GM12873 (cell line): ENCODE measurements around the gene BATF.
A peak's percentile ranks its signal among the peaks of the same experiment; 100 is the strongest.

Source experiments
- TF ChIP-seq, protein P1 (sequence below): IDR thresholded peaks from 2 replicates; pipeline ENCODE4 v1.5.1; 2012; ENCODE audit warnings: low read depth, mild to moderate bottlenecking, moderate library complexity, low read length, control low read depth; ENCODE audit not compliant: insufficient read depth; ENCODE audit errors: missing control alignments

The BATF gene

DNA sequence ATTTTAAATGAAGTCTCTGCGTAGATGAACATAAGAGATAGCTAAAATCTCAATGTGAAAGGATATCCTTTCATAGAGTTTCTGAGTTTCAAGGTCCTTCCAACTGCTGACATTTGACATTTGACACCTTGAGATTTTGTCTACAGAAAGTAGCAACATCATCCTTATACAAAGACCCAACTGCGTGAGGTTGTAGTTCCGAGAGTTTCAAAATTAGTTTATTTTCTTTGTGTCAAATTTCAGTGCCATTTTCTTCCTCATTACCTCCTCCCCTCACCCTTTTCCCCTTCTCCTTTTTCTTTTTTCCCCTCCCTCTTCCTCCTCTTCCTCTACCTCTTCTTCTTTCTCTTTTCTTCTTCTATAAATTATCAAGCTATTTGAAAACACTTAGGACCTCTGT, 26.9 kb upstream of the BATF start:
- TF ChIP-seq, protein P1, sequence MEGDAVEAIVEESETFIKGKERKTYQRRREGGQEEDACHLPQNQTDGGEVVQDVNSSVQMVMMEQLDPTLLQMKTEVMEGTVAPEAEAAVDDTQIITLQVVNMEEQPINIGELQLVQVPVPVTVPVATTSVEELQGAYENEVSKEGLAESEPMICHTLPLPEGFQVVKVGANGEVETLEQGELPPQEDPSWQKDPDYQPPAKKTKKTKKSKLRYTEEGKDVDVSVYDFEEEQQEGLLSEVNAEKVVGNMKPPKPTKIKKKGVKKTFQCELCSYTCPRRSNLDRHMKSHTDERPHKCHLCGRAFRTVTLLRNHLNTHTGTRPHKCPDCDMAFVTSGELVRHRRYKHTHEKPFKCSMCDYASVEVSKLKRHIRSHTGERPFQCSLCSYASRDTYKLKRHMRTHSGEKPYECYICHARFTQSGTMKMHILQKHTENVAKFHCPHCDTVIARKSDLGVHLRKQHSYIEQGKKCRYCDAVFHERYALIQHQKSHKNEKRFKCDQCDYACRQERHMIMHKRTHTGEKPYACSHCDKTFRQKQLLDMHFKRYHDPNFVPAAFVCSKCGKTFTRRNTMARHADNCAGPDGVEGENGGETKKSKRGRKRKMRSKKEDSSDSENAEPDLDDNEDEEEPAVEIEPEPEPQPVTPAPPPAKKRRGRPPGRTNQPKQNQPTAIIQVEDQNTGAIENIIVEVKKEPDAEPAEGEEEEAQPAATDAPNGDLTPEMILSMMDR, result no peak

DNA sequence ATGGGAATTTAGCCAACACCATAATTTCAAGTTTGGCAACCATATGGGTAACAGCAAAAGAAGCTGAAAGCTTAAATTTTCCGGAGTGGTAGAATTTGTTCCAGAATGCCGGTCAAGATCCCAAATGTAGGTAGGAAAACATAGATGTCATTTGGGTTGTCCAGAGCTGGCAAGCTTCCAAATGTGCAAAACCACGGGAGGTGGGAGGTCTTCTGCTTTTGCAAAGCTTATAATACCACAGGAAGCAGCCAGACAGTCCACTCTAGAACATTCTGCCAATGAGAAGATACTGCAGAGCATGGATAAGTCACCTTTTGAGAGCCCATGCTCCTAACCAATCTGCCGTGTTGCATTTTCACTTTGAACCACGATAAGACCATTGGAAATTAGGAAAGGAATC, 26.4 kb upstream of the BATF start:
- TF ChIP-seq, protein P1, result no peak

DNA sequence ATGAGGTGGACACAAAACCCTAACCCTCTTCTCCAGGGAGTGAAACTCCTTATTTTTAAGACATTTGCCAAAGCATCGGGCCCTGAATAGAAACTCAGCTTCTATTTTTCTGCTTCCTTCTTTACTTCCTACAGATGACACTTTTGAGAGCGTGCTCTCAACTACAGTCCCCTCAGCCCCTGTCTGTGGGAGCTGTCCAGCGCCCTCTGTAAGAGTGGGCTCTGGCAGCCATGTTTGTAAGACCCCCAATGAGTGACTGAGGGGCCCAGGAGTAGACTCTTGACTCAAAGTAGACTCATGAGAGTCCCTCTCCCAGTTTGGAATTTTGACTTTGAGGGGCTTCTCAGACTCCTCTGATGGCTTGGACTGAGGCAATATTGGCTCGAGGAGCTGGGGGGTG, 25.5 kb upstream of the BATF start:
- TF ChIP-seq, protein P1, result no peak

DNA sequence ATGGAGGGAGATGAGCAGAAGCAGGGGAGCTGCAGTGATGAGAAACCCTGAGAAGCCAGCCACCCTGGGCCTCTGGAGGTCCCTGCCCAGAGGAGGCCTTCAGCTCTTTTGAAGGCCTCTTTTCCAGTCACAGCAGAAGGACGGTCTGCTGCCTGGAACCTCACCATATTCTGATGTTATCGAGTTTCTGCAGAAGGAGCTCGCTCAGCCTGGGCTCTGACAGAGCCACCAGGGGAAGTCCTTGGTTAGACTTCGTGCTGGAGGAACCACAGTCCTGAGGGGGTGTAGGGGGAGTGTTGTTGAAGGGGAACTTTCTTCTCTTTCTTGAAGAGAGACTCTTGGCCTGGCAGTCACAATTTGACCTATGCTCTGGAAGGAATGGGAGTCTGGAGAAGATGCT, 25.1 kb upstream of the BATF start:
- TF ChIP-seq, protein P1, result peak; percentile 3

DNA sequence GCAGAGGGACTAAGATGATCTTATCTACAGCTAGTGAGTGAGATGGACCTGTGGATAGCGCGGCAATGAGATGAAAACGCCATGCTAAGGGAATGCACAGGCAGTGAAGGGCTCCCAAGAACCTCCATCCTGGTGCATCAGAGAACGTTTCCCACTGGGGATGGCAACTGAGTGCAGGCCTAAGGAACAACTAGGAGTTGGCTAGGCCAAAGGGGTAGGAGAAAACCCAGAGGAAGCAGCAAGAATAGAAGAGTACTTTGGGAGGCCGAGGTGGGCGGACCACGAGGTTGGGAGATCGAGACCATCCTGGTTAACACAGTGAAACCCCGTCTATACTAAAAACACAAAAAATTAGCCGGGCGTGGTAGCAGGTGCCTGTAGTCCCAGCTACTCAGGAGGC, 24.6 kb upstream of the BATF start:
- TF ChIP-seq, protein P1, result no peak

DNA sequence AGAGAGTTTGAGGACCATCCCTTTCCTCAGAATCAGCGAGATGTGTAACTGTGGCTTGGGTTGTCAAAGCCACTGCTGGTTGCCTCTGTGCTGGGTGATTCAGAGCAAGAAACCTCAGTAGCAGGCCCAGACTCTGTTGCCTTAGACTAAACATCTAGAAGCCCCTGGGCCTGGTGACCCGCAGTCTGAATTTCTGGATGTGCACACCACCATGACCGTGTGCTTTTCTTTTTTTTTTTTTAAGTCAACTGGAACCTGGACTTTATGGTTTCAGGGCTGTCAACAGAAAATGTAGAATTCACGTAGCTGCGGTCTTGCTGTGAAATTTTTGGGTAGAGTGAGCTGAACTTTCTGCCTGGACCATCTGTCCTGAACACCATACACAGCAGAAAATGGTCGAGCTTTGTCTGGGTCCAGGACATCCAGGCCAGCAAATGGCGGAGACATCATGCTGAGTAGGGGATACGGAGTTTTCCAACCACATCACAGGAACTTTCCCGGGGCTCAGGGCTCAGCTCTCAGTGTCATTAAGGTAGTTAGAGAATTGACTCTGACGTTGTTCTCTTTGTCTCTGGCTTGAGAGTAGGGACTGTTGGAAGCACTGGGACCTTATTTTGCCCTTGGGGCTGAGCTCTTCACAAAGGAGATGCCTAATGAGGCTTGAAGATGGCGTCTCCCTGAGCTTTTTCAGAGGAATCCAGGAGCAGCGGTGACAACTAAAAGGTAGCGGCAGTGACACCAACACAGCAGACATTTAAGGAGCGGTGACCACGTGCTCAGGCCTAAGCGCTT, 23.0 kb upstream of the BATF start:
- TF ChIP-seq, protein P1, result no peak

DNA sequence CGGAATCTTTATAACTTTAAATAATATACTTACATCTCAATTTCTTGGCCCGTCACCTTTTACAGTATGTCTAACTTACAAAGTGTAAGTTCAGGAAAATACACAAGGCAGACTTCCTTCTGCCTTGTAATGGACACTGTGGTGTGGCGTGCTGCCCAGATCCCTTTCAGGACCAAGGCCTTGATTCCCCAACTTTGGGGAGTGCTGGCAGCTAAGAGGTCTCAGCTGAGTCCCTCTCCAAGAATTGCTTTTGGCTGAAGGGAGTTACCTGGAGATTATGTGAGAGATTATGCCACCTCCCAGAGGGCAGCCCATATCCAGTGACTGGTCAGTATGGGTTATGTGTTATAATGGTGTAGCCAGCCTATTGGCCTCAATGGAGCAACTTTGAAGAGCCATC, 21.2 kb upstream of the BATF start:
- TF ChIP-seq, protein P1, result no peak

DNA sequence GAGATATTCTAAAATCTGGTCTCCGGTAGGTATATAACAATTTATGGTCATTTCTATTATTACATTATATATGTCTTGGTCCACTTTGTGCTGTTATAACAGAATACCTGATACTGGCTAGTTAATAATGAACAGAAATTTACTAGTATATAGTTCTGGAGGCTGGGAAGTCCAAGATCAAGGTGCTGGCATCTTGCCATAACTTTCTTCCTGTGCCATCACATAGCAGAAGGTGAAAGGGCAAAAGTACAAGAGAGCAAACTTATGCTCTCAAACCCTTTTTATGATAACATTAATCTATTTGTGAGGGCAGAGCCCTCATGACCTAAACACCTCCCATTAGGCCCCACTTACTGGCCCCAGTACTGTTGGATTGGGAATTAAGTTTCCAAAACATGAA, 17.9 kb upstream of the BATF start:
- TF ChIP-seq, protein P1, result no peak
